Mesendoderm (in vitro differentiated cells): Measurements from ENCODE around the gene PSMC1.

Experiments used
- DNase-seq: peaks from one replicate; pipeline ENCODE4 v3.0.0; 2013
- H2AK5ac ChIP-seq: 2 replicates; pipeline ENCODE4 v1.6.1; 2013; ENCODE audit warnings: low read length, inconsistent platforms
- H2BK120ac ChIP-seq: 2 replicates; pipeline ENCODE4 v1.6.1; 2013; ENCODE audit warnings: low read depth, mild to moderate bottlenecking, low read length, moderate library complexity, mixed read lengths
- H2BK15ac ChIP-seq: replicated peaks from 2 replicates; pipeline ENCODE4 v1.6.1; 2013; ENCODE audit warnings: low read depth, mild to moderate bottlenecking, moderate library complexity
- H2BK5ac ChIP-seq: 2 replicates; pipeline ENCODE4 v1.6.1; 2013; ENCODE audit warnings: low read length, inconsistent platforms
- H3K18ac ChIP-seq: 2 replicates; pipeline ENCODE4 v1.6.1; 2013; ENCODE audit warnings: mild to moderate bottlenecking, low read length, mixed read lengths
- H3K23ac ChIP-seq: one replicate; pipeline ENCODE4 v1.6.1; 2013; ENCODE audit warnings: low read length
- H3K27ac ChIP-seq: 2 replicates; pipeline ENCODE4 v1.5.1; 2013; ENCODE audit warnings: low read depth, mild to moderate bottlenecking, inconsistent platforms, low read length, moderate library complexity
- H3K27me3 ChIP-seq: 2 replicates; pipeline ENCODE4 v1.6.1; 2013; ENCODE audit warnings: low read length, control low read depth, mild to moderate bottlenecking, inconsistent platforms; ENCODE audit not compliant: insufficient read depth, poor library complexity
- H3K36me3 ChIP-seq: 2 replicates; pipeline ENCODE4 v1.6.1; 2013; ENCODE audit warnings: low read length, inconsistent platforms; ENCODE audit not compliant: control insufficient read depth, insufficient read depth
- H3K4ac ChIP-seq: one replicate; pipeline ENCODE4 v1.6.1; 2013; ENCODE audit warnings: low read depth, mild to moderate bottlenecking, low read length, moderate library complexity
- H3K4me1 ChIP-seq: 2 replicates; pipeline ENCODE4 v1.6.1; 2013; ENCODE audit warnings: low read depth, low read length, inconsistent platforms; ENCODE audit not compliant: control insufficient read depth
- H3K4me2 ChIP-seq: 2 replicates; pipeline ENCODE4 v1.6.1; 2013; ENCODE audit warnings: low read length
- H3K4me3 ChIP-seq: 2 replicates; pipeline ENCODE4 v1.5.1; 2013; ENCODE audit warnings: mild to moderate bottlenecking, low read length
- H3K56ac ChIP-seq: one replicate; pipeline ENCODE4 v1.6.1; 2013; ENCODE audit warnings: low read length
- H3K79me1 ChIP-seq: 2 replicates; pipeline ENCODE4 v1.6.1; 2013; ENCODE audit warnings: low read length, inconsistent platforms
- H3K79me2 ChIP-seq: 2 replicates; pipeline ENCODE4 v1.6.1; 2013; ENCODE audit warnings: mild to moderate bottlenecking, low read length; ENCODE audit not compliant: control insufficient read depth, insufficient read depth
- H3K9ac ChIP-seq: 2 replicates; pipeline ENCODE4 v1.6.1; 2013; ENCODE audit warnings: low read length, inconsistent platforms
- H4K5ac ChIP-seq: one replicate; pipeline ENCODE4 v1.6.1; 2013; ENCODE audit warnings: low read length
- H4K8ac ChIP-seq: one replicate; pipeline ENCODE4 v1.6.1; 2013; ENCODE audit warnings: low read depth, mild to moderate bottlenecking, control low read depth, low read length, moderate library complexity
- WGBS: extraction: QIAGEN DNeasy Blood & Tissue Kit; methylation state at CpG from one replicate; pipeline ENCODE4 v1.1.7; 2013; ENCODE audit warnings: low lambda C conversion rate, missing lambda C conversion rate; ENCODE audit not compliant: insufficient coverage; ENCODE audit errors: extremely low coverage; 5-methylcytosine and 5-hydroxymethylcytosine counted together

PSMC1 gene

GRCh38 chr14:90293766-90294730, 37.7 kb downstream of the PSMC1 start:
- H3K56ac ChIP-seq, result no peak overlapping the region
- H3K27me3 ChIP-seq, result no peaks in the 10 kb centered on the region
- H3K4me2 ChIP-seq, result no peak overlapping the region
- no peak for DNase-seq
- no peak overlapping the region for H3K9ac ChIP-seq
- no peak overlapping the region for H2BK5ac ChIP-seq
- no peak overlapping the region for H3K4me3 ChIP-seq
- H3K18ac ChIP-seq, result no peak overlapping the region
- H2BK120ac ChIP-seq, result no peak overlapping the region
- H3K79me1 ChIP-seq, result no peaks in the 10 kb centered on the region
- no peak overlapping the region for H3K23ac ChIP-seq
- no CpG with 5 or more reads among the region's 11 CpGs for WGBS
- H2BK15ac ChIP-seq, result no peak overlapping the region
- H3K36me3 ChIP-seq, result peaks cover 1% of the 10 kb centered on the region
- H2AK5ac ChIP-seq, result no peak overlapping the region
- no peaks in the 10 kb centered on the region for H3K79me2 ChIP-seq
- no peak overlapping the region for H3K27ac ChIP-seq
- H3K4me1 ChIP-seq, result no peaks in the 10 kb centered on the region
- H4K5ac ChIP-seq, result no peak overlapping the region
- H4K8ac ChIP-seq, result no peak overlapping the region
- H3K4ac ChIP-seq, result no peak overlapping the region

- no peak overlapping the region for H2BK120ac ChIP-seq
These were observed 38.5 kb downstream of the PSMC1 start for GRCh38 chr14:90294872-90295271.

GRCh38 chr14:90295870-90296516, 39.6 kb downstream of the PSMC1 start:
- no peak overlapping the region for H3K23ac ChIP-seq
- peaks cover 1% of the 10 kb centered on the region for H3K36me3 ChIP-seq
- no peak overlapping the region for H3K27ac ChIP-seq
- H3K4me1 ChIP-seq, result no peaks in the 10 kb centered on the region
- H2BK5ac ChIP-seq, result no peak overlapping the region
- no peak overlapping the region for H4K8ac ChIP-seq
- H3K4me3 ChIP-seq, result no peak overlapping the region
- H3K9ac ChIP-seq, result no peak overlapping the region
- no peak overlapping the region for H3K56ac ChIP-seq
- DNase-seq, result no peak
- no peak overlapping the region for H3K4me2 ChIP-seq
- no peak overlapping the region for H3K4ac ChIP-seq
- H2AK5ac ChIP-seq, result no peak overlapping the region
- no peaks in the 10 kb centered on the region for H3K79me1 ChIP-seq
- H2BK120ac ChIP-seq, result no peak overlapping the region
- no peak overlapping the region for H2BK15ac ChIP-seq
- H3K18ac ChIP-seq, result no peak overlapping the region
- H4K5ac ChIP-seq, result no peak overlapping the region
- no CpG with 5 or more reads among the region's 5 CpGs for WGBS
- no peaks in the 10 kb centered on the region for H3K27me3 ChIP-seq
- no peaks in the 10 kb centered on the region for H3K79me2 ChIP-seq

More at GRCh38 chr14:90294872-90295271, 38.5 kb downstream of the PSMC1 start:
- Histone ChIP-seq H2AK5ac (no peak overlapping the region), H3K36me3 (peaks cover 1% of the 10 kb centered on the region), H3K4me3 (no peak overlapping the region), H4K8ac (no peak overlapping the region), H3K56ac (no peak overlapping the region), H3K79me2 (no peaks in the 10 kb centered on the region), H4K5ac (no peak overlapping the region), H3K4me1 (no peaks in the 10 kb centered on the region), H2BK15ac (no peak overlapping the region), H3K79me1 (no peaks in the 10 kb centered on the region), H3K9ac (no peak overlapping the region), H3K27me3 (no peaks in the 10 kb centered on the region), H3K18ac (no peak overlapping the region), H3K4ac (no peak overlapping the region), H2BK5ac (no peak overlapping the region), H3K4me2 (no peak overlapping the region), H3K23ac (no peak overlapping the region), H3K27ac (no peak overlapping the region)
- DNase-seq, result no peak
- no CpG with 5 or more reads among the region's 2 CpGs for WGBS

- no peak overlapping the region for H3K18ac ChIP-seq
- no peaks in the 10 kb centered on the region for H3K79me1 ChIP-seq
- H2BK5ac ChIP-seq, result no peak overlapping the region
- H3K56ac ChIP-seq, result no peak overlapping the region
- no peaks in the 10 kb centered on the region for H3K79me2 ChIP-seq
- WGBS, result no CpG with 5 or more reads among the region's 7 CpGs
- H3K27ac ChIP-seq, result no peak overlapping the region
- H4K8ac ChIP-seq, result no peak overlapping the region
- H3K4ac ChIP-seq, result no peak overlapping the region
- H3K4me1 ChIP-seq, result no peaks in the 10 kb centered on the region
- peaks cover 1% of the 10 kb centered on the region for H3K36me3 ChIP-seq
- no peak overlapping the region for H2BK120ac ChIP-seq
- H3K4me2 ChIP-seq, result no peak overlapping the region
- H3K27me3 ChIP-seq, result no peaks in the 10 kb centered on the region
- no peak overlapping the region for H3K9ac ChIP-seq
- H3K23ac ChIP-seq, result no peak overlapping the region
- no peak overlapping the region for H3K4me3 ChIP-seq
- H2AK5ac ChIP-seq, result no peak overlapping the region
- H2BK15ac ChIP-seq, result no peak overlapping the region
- no peak for DNase-seq
- no peak overlapping the region for H4K5ac ChIP-seq
These were observed 40.3 kb downstream of the PSMC1 start for GRCh38 chr14:90296641-90297040.

- no peak overlapping the region for H4K8ac ChIP-seq
- no peak overlapping the region for H3K23ac ChIP-seq
- H4K5ac ChIP-seq, result no peak overlapping the region
- no peaks in the 10 kb centered on the region for H3K79me1 ChIP-seq
- WGBS, result no CpG with 5 or more reads among the region's 11 CpGs
- H3K56ac ChIP-seq, result no peak overlapping the region
- H3K4ac ChIP-seq, result no peak overlapping the region
- H3K18ac ChIP-seq, result no peak overlapping the region
- H2BK15ac ChIP-seq, result no peak overlapping the region
- no peak for DNase-seq
- H3K27ac ChIP-seq, result no peak overlapping the region
- no peaks in the 10 kb centered on the region for H3K79me2 ChIP-seq
- no peak overlapping the region for H3K9ac ChIP-seq
- H2BK5ac ChIP-seq, result no peak overlapping the region
- H3K4me3 ChIP-seq, result no peak overlapping the region
- no peaks in the 10 kb centered on the region for H3K27me3 ChIP-seq
- no peak overlapping the region for H2AK5ac ChIP-seq
- H3K4me1 ChIP-seq, result peaks cover 5% of the 10 kb centered on the region
- H3K36me3 ChIP-seq, result peaks cover 1% of the 10 kb centered on the region
- no peak overlapping the region for H2BK120ac ChIP-seq
- H3K4me2 ChIP-seq, result no peak overlapping the region
These were observed 41.7 kb downstream of the PSMC1 start for GRCh38 chr14:90297876-90298629.
